Measurements from ENCODE around the gene PERCC1. TPM values are rescaled to one million over a fixed set of nuclear protein-coding genes. Genes with fewer than 3 reads are reported as not detected.
A peak's percentile ranks its signal among the peaks of the same experiment; 100 is the strongest.

PERCC1 gene
- total and polyA plus RNA-seq, 8 donors, result 0.16 to 0.23 TPM; not detected in 6

DNA sequence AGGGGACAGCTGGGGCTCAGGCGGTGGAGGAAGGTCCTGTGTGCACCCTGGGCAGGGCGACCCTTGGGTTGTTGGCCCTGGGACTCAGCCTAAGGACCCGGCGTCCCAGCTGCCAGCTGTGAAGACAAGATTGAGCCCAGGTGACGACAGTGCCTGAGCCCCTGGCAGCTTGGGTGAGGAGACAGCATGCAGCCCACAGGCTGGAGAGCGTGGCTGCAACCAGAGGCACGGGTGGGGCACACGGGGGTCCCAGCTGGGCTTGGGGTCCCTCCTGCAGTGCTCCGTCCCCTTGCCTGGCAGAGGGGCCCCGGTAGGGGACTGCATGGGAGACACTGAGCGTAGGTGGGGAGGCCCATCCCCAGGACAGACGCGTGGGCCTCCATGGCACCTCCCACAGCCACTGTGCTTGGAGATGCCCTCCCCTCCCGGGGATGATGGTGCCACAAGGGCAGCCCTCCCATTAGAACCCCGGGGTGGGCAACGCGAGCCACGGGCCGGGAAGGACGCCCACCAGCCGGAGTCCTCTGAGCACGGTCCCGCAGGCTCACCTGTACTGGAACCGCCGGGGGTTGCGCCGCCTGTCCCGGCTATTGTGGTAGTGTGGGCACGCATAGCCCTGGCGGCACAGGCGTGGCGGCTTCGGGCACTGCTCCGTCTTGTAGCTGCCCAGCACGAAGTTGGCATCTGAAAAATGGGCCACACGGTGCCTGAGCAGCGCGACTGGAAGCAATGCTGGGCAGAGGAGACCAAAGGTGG is 31.9 kb upstream of the PERCC1 start:
- intact Hi-C loops (cut with DNase I), result no loop called here
- TF ChIP-seq, protein P1, sequence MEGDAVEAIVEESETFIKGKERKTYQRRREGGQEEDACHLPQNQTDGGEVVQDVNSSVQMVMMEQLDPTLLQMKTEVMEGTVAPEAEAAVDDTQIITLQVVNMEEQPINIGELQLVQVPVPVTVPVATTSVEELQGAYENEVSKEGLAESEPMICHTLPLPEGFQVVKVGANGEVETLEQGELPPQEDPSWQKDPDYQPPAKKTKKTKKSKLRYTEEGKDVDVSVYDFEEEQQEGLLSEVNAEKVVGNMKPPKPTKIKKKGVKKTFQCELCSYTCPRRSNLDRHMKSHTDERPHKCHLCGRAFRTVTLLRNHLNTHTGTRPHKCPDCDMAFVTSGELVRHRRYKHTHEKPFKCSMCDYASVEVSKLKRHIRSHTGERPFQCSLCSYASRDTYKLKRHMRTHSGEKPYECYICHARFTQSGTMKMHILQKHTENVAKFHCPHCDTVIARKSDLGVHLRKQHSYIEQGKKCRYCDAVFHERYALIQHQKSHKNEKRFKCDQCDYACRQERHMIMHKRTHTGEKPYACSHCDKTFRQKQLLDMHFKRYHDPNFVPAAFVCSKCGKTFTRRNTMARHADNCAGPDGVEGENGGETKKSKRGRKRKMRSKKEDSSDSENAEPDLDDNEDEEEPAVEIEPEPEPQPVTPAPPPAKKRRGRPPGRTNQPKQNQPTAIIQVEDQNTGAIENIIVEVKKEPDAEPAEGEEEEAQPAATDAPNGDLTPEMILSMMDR (IDR thresholded peaks at IDR 0.05), result no peak
- peaks cover 0 to 37% (median 9%) of the 10 kb centered on the region in 3 donors for H3K36me3 ChIP-seq
- peak in 1 of 6 donors; percentile 68 for DNase-seq
- ATAC-seq, result no peak
- FAIRE-seq, result no peak
- H3K27ac ChIP-seq, result no peak overlapping the region
- H3K9me3 ChIP-seq, result no peaks in the 10 kb centered on the region
- no peaks in the 10 kb centered on the region for H3K4me1 ChIP-seq
- whole genome bisulfite sequencing, 2 donors, result 94 to 95% methylated on average over 33 to 38 of the region's 38 CpGs
- H3K27me3 ChIP-seq, result no peaks in the 10 kb centered on the region
- no peak overlapping the region for H3K4me3 ChIP-seq

DNA sequence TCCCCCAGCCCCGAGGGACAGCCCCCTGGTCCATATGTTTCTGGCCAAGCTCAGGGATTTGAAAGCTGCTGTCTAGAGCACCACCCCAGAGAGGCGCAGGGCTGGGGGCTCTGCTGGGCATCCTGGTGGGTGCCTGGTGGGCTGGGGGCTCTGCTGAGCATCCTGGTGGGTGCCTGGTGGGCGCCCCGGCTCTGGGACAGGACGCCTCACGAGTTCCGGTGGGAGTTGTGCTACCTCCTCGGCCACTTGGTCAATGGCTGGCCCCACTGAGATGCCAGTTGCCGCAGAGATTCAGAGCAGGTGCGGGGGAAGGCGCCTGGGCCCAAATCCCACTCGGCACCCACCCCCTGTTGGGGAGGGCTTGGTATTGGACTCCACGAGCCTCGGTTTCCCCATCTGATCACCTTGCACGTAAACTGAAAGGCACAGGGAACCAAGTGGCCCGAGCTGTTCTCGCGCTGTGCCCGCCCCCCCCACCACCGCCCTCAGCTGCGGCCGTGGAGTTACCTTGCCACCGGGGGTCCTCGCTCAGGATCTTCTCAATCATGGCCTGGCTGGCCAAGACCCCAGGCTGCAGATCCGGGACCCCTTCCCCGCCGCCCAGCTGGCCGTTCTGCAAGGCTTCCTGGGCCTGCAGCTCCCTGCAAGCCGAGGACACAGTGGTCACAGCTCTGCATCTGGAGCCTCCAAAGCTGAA is 29.7 kb upstream of the PERCC1 start:
- FAIRE-seq (no peak), ATAC-seq (no peak), DNase-seq (peak in 1 of 6 donors; percentile 64)
- TF ChIP-seq, protein P1 (IDR thresholded peaks at IDR 0.05), result no peak
- WGBS, 2 donors, result 89 to 91% methylated on average over 26 to 29 of the region's 29 CpGs
- H3K4me1 ChIP-seq, result no peaks in the 10 kb centered on the region
- no peaks in the 10 kb centered on the region for H3K27me3 ChIP-seq
- H3K27ac ChIP-seq, result no peak overlapping the region
- H3K9me3 ChIP-seq, result no peaks in the 10 kb centered on the region
- intact Hi-C loops (cut with DNase I), result no loop called here
- no peak overlapping the region for H3K4me3 ChIP-seq
- peaks cover 0 to 30% (median 9%) of the 10 kb centered on the region in 3 donors for H3K36me3 ChIP-seq

GRCh38 chr16:1401758-1402154 is 29.1 kb upstream of the PERCC1 start:
- no peaks in the 10 kb centered on the region for H3K9me3 ChIP-seq
- H3K4me1 ChIP-seq, result no peaks in the 10 kb centered on the region
- DNase-seq (no peak), FAIRE-seq (no peak), ATAC-seq (no peak)
- WGBS, 2 donors, result 91 to 94% methylated on average over 13 of the region's 13 CpGs
- intact Hi-C loops (cut with DNase I), result no loop called here
- H3K4me3 ChIP-seq, result no peak overlapping the region
- TF ChIP-seq, protein P1 (IDR thresholded peaks at IDR 0.05), result no peak
- H3K36me3 ChIP-seq, result peaks cover 0 to 30% (median 9%) of the 10 kb centered on the region in 3 donors
- no peak overlapping the region for H3K27ac ChIP-seq
- H3K27me3 ChIP-seq, result no peaks in the 10 kb centered on the region

DNA sequence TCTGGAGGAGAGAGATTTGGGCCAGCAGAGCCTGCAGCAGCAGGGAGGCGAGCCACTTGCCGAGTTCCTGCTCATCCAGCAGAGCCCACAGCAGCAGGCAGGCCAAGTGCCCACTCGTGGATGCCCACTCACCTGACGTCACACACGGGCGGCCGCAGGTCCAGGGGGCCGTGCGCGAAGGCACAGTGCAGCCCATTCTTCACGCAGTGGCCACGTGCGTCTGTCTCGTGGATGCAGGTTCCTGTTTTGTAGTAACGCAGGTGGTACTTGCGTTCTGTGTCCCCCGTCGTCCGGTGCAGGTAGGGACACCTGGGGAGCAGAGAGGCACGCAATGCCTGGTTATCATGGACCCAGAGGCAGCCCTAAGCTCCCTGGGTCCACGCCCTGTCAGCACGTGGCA is 27.8 kb upstream of the PERCC1 start:
- ATAC-seq (no peak), DNase-seq (no peak), FAIRE-seq (no peak)
- H3K27ac ChIP-seq, result no peak overlapping the region
- intact Hi-C loops (cut with DNase I), result no loop called here
- WGBS, 2 donors, result 91 to 96% methylated on average over 22 of the region's 22 CpGs
- no peak overlapping the region for H3K4me3 ChIP-seq
- no peaks in the 10 kb centered on the region for H3K4me1 ChIP-seq
- no peaks in the 10 kb centered on the region for H3K9me3 ChIP-seq
- peaks cover 0 to 26% (median 9%) of the 10 kb centered on the region in 3 donors for H3K36me3 ChIP-seq
- TF ChIP-seq, protein P1 (IDR thresholded peaks at IDR 0.05), result no peak
- no peaks in the 10 kb centered on the region for H3K27me3 ChIP-seq

DNA sequence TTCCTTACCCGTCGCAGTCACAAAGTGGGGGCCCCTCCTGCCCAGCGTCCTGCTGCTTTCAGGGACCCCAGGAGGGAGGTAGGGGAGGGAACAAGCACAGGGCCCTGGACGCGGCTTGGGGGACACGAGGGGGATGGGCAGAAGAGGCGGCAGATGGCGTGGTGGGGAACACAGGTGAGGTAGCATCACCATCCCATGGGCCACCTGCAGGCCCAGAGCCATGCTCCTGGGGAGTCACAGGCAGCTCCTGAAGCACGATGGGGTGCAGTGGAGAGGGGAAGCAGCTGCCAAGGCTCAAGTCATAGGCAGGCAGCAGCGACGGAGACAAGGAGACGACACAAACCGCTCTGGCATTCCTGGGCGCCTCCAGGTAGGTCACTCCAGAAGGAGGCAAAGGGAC is 27.1 kb upstream of the PERCC1 start:
- FAIRE-seq, result no peak
- 85 to 92% methylated on average over 14 of the region's 14 CpGs for WGBS, 2 donors

More for the DNA sequence above, 27.1 kb upstream of the PERCC1 start:
- H3K27me3 ChIP-seq, result no peaks in the 10 kb centered on the region
- H3K4me1 ChIP-seq, result peaks cover 3 to 4% (median 4%) of the 10 kb centered on the region in 3 donors
- no peak for DNase-seq
- TF ChIP-seq, protein P1 (IDR thresholded peaks at IDR 0.05), result no peak
- H3K9me3 ChIP-seq, result no peaks in the 10 kb centered on the region
- H3K36me3 ChIP-seq, result peaks cover 0 to 22% (median 7%) of the 10 kb centered on the region in 3 donors
- no peak overlapping the region for H3K4me3 ChIP-seq
- no peak overlapping the region for H3K27ac ChIP-seq
- intact Hi-C loops (cut with DNase I), result no loop called here
- ATAC-seq, result no peak

Data from pancreas (tissue), 10 donors.